HG03571 (cell line): ENCODE measurements around the gene JAZF1.
A peak's percentile ranks its signal among the peaks of the same experiment; 100 is the strongest.

Experiments
- ATAC-seq: cut with Tn5 transposase; IDR thresholded peaks from one replicate; pipeline ENCODE4 v1.9.1; 2021; ENCODE audit not compliant: unreplicated experiment

The JAZF1 gene

DNA sequence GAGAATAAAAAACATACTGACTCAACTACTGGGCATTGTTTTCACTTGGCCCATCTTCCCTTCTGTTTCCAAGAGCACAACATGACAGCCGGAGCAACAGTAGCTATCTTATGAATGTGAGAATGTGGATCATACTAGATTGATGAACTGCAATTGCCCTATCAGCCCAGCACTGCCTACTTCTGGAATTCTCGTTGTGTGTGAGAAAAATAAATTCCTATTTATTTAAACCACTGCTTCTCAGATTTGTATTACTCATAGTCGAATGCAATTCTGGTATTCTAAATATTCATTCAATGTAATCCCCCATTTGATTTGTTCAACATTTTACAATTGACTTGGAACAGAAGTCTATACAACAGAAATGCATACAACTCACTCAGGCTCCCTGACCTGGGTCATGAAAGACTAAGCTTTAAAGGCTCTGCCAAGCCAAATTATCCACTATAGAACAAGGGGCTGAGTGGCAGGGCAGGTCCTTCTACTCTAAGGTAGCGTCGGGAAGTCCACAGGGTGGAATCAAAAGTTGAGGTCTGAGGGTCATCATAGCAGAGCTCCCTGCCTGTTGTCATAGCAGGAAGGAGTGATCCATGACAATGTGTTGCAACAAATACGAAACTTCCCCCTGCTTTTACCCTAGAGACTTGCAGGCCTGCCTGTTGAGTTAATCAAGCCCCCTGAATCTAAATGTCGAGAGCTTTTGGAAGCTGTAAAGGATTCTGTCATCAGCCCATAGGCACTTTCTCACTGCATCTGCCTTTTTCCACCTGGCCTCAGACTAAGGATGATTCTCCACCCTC lies 12.4 kb upstream of the JAZF1 start:
- ATAC-seq = no peak

DNA sequence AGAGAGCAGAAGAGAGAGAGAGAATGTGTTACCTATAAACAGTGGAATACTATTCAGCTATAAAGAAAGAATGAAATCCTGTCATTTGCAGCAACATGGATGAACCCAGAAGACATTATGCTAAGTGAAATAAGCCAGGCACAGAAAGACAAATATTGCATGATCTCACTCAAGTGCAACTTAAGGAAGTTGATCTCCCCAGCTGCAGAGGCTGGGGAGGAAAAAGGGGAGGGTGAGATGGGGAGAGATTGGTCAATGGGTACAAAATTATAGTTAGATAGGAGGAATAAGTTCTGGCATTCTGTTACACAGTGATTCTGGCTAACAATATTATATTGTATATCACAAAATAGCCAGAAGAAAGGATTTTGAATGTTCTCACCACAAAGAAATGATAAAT lies 11.2 kb upstream of the JAZF1 start:
- ATAC-seq = no peak

DNA sequence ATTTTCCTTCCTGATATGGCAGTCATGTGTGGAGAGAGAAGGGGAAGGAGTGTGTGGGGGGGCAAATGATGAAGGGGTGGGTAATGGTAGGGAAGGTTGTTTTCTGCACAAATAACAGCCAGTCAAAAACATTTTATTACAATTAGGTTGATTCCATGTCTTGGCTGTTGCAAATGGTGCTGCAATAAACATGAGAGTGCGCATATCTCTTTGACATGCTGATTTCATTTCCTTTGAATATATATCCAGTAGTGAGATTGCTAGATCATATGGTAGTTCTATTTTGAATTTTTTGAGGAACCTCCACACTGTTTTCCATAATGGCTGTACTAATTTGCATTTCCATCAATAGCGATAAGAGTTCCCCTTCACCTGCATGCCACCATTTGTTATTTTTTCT lies 10.6 kb upstream of the JAZF1 start:
- ATAC-seq = no peak

DNA sequence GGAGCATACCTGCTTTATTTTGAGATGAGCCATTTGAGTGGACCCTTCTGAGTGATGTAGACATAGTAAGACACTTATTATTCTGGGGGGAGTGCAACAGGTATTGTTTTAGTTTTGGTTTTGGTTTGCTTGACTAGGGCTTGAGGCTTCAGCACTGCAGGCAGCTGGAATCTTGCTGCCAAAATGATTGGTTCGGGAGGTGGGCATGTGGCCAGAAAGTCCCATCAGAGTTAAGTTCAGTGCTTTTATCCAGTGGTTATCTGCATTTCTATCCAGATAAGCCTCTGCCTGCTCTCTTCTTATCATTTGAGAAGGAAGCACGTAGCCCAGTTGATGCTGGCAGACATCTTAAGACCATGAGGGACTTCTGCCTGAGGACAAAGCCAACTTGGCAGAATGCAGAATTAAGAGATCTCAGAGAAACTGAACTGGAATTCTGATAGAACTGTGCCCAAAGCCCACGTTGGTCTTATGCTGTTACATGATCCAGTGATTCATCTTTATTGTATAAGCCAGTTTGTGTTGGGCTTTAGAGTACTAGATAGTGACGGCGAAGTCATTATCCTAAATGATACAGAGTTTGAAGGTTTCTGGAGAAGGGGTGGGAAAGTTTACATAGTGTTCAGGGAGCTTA lies 9.6 kb upstream of the JAZF1 start:
- no peak for ATAC-seq

DNA sequence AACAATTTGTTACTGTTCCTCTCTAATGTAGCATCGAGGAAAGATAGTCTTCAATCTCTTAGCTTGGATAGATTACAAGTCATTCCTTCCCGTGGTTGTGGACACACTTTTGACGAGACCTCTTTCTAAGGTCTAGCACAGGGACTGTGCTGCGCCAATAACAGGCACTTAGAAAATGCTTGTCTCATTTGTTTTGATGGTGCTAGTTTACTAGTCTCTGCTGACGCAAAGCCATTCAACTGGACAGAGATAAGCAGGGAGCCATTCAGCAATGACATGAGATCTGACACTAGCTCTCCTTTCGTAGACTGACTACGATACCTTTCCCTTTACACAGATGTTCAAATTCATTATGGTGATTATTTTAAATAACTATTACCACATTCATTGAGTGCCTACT lies 6.4 kb upstream of the JAZF1 start:
- no peak for ATAC-seq

DNA sequence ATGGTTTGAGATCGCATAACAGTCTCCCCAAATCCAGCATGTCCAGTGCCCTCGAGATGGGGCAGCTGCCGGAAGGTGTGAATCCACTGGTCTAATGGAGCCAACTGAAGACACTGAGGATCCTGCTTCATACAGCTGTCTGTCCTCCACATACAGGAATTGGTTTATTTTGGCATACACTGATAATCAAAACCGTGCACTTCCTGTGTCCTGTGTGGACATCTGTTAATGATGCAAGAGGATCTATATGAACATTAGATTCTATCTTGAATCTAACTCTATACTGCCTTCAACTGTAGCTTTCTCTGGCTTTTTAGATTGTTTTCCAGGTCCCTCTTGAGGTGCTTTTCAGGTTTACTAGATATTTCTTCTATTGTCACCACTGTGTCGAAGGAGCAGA lies 3.0 kb upstream of the JAZF1 start:
- no peak for ATAC-seq

DNA sequence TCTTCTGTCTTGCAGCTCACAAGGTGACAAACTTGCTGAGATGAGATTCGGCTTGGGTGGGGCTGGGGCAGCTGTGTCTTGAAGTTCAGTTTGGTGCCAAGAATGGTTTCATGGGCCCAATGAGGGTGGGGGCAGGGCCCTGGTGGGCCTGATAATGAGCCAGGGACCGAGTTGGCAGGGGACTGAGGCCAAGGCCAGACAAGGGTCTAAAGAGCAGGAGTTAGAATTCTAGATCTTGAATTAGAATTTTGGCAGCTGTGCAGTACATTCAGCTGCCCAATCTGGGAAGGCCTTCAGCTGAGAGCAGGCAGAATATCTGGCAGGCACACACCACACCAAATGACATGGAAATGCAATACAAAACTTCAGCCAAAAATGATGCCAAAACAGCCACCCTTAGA lies 1.5 kb upstream of the JAZF1 start:
- no peak for ATAC-seq

DNA sequence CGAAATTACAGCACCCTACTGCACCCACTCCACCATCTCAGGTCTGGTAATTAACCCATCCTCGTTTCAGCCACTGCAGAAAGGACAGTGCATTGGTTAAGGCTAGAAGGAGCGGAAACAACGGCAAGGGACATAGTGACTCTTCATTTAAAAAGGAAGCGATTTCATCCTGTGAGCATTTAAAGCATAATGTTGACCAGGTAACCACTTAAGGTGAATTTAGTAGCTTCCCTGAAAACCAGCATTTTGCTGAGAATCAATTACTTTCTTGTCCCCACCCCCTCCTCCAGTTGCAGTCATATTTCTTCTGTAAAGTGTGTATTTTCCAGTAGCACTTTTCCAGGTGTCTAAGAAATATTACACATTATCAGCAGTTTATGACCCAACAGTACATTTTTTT lies 821 bp upstream of the JAZF1 start:
- no peak for ATAC-seq

DNA sequence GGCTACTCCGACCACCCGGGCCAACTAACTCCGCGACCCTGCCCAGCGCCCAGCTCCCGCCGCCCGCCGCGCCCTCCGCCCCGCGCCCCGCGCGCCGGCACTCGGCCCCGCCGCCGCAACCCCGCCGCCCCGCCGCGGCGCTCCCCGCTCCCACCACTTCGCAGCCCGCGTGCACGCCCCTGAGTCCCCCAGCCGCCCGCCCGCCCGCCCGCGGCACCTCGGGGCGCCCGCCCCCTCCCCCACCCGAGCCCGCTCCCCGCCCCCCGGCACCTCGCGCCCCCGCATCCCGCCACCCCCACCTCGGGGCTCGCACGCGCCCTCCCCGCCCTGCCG lies 598 bp downstream of the JAZF1 start:
- ATAC-seq = no peak

DNA sequence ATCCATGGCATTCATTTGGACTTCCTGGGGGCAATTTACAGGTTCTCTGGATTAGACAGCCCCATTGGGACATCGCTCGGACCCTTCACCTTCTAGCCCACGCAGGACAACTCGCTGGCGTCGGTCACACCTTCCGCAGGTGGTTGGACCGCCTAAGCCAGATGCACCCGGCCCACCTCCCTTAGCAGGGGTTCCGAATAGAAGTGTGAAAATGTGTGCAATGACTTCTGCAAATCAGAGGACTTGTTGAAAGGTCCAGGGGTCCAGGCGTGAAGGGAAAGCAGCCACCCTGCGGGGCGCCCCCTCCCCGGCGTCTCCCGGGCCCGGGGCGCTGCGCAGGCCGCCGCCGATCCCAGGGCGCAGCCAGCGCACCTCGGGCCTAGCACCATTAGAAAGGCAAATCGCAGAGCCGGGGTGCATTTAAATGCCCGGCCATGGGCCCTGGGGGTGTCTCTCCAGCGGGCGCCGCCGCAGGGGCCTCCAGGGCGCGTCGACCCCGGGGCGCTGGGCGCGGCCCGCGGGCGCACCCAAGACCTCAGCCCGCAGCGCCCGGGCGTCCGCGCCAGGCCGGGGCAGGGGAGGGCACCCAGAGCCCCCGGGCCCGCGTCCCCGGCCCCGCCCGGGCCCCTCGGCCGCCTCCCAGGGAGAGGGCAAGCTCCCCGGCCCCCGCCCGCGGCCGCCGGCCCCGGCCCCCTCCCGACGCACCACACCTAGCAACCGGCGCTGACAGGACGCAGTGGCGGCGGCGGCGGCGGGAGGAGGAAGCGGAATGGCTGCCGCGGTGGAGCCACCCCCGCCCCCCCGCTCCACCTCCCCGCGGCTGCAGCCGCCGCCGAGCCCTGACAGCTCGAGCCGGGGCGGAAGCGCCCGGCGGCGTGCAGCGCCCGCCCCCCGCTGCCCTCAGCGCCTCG lies 1.2 kb downstream of the JAZF1 start:
- ATAC-seq = peak; percentile 72

DNA sequence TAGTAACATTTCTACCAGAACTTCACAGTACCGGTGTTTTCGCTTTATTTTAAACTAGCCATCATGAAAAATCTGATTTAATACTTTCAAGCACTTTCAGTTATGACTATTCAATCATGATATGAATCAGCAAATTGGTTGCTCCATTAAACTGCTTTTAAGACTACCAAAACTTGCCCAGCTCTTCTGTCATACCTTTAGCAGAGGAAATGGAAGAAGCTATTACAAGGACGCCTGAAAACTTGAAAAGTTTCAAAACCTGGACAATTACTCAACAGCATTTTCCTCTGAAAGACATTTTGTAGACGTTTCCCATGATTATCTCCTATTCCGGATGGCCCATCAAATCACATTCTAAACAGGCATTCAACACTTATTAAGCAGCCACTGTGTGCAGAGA lies 2.0 kb downstream of the JAZF1 start:
- no peak for ATAC-seq

DNA sequence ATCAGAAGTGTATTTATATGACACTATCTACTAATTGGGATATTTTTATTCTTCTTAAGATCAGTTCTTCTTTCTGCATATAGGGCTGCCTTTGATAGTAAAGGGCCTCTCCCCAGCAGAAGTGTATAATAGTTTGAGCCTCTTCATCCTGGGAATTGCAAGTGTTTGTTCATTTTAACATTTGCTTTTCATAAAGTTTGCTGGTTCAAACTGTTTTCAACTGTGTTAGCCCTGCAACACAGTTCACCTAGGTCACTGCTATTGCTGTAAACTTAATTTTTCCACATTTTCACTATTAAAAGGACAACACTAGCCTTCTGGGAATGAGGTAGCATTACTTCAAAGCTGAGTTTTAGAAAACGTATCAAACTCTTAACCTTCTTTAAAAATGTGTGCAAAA lies 2.8 kb downstream of the JAZF1 start:
- no peak for ATAC-seq

DNA sequence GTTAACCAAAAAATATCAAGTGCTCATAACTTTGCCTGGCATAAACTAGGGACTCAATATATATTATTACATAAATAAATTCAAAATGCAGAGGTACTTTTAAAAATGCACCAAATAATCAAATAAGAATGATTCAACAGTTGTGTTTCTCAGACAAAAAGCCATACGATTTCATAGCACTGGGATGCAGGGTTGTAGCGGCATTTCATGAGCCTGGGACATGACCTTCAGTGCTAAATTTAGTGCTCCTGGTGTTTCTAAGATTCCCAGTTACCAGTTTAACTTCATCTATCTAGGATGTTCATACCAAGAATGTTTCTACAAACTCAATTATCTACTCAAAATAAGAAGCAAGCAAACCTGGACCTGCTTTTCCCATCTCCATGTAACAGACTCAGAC lies 4.0 kb downstream of the JAZF1 start:
- no peak for ATAC-seq

DNA sequence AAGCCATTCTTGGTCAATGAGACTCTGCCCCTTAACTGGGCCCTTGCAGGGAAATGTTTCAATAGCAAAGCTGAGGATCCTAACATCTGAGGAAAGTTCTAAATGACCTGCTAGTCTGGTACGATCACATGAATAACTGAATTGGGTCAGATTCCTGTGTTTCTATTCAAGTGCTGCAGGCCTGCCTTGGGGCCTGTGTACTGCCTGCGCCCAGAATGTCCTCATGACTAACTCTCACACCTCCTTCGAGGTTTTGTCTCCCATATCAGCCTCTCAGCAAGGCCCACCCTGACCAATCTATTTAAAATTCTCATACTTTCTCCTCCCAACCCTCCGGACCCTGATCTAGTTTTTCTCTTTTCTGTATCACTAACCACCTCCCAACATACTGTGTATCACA lies 4.4 kb downstream of the JAZF1 start:
- no peak for ATAC-seq

DNA sequence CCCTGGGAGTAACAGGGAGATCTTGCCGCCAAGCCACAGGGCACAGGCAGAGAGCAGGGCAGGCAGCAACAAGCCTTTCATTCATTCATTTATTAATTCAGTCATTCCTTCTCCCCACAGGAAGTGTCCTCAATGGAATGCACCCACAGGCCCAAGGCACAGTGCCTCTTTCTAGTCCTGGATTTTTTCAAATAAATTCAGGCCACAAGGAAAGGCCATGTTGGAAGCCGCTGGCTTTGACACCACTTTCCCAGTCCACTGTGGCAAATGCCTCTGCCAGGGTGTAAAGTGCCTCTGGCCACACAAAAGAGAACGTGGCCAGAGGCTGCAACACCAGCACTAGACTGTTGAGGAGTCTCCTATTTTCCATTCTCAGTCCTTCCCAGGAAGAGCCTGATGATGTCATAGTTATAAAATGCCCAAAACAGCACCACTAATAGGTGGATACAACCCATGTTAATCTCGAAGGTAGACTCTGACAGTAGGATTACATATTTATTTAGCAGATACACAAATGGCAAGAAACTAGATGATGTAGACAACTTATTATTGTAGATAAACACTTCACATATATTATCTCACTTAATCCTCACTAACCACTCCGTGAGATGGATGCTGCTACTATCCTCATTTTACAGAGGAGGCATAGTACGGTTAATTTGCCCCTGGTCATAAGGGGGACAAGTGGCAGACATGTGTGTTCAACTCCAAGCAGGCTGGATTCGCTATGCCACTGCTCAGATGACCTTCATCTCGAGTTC lies 5.5 kb downstream of the JAZF1 start:
- ATAC-seq = no peak

DNA sequence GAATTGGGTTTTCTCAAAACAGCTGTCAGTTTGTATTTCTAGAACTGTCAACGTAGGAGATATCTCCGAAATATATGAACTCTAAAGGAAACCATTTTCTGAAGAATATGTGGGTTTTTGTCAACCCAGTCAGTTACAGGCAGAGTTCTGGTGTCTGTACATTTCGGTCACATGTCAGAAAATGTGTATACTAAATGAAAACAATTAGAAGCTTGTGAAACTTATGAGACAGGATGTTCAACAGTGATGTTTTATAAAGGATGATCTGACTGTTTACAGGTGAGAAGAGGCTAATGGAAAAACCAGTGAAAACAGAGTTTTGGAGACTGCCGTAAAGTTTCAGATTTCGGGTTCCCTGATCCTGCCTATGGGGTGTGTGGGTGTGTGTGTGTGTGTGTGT lies 6.2 kb downstream of the JAZF1 start:
- no peak for ATAC-seq

DNA sequence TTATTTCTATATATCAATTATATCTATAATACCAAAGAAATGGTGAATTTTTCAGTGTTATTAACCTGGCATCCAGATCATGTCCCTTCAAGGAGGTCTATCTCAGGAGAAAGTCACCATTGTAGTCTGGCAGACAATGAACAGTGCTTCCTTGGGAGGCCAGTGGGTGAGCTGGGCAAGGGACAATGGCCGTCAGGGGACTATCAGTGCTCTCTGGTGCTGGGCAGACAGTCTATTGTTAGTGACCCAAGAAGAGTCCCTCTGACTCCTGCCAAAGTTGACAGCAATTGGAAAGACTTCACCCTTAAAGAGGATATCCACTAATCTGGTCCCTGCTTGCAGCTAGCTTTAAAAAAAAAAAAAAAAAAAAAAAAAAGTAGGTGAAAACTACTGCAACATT lies 7.1 kb downstream of the JAZF1 start:
- ATAC-seq = no peak

DNA sequence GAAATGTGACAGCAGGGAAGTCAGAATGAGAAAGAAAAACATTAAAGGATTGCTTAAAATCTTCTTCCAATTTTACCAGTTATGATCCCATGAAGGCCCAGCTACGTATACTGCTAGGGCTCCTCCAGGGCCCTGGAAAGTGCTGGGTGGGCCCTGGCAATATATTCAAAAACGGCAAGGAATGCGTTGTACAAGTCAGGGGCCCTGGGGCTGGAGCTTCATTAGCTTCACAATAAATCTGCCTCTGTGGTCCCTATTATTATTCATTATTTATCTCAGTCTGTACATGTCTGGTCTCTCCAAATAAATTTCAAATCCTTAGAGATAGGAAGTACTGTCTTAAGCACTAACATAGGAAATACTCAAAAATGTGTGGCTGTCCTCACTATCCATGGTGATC lies 7.6 kb downstream of the JAZF1 start:
- ATAC-seq = no peak

DNA sequence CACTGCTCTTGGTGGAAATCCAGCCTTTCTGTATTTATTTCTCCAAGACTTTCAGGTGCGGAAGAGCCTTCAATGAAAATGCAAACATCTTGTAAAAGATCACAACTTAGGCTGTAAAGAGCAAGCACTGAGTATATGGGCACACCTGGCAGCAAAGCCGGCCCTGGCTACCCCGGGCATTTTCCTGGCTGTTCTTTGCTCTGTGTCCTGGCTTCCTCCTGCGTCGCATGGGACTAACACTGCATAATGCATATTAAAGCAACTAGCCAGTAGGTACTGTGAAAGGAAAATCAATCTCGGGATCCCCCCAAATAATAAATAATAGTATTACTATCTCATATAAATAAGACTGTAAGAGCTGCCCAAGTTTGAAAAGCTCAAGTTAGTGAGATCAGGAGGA lies 9.9 kb downstream of the JAZF1 start:
- ATAC-seq = no peak

DNA sequence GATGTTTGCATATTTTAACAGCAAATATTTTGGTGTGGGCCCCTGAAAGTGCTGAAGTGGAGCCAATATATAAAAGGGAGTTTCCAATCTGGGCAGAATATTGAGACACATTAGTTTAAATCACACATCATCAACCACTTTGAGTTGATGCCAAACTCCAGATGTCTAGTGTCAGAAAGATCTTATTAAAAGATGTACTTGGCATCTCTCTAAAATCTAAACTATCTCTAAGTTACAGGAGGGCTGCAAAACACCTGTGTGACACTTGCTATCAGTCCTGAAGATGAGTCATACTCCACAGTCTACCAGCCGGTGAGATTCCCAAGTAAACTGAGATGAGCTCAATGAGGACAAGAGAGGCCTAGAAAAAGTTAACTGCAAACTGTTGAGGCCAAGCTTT lies 11.4 kb downstream of the JAZF1 start:
- ATAC-seq = no peak

DNA sequence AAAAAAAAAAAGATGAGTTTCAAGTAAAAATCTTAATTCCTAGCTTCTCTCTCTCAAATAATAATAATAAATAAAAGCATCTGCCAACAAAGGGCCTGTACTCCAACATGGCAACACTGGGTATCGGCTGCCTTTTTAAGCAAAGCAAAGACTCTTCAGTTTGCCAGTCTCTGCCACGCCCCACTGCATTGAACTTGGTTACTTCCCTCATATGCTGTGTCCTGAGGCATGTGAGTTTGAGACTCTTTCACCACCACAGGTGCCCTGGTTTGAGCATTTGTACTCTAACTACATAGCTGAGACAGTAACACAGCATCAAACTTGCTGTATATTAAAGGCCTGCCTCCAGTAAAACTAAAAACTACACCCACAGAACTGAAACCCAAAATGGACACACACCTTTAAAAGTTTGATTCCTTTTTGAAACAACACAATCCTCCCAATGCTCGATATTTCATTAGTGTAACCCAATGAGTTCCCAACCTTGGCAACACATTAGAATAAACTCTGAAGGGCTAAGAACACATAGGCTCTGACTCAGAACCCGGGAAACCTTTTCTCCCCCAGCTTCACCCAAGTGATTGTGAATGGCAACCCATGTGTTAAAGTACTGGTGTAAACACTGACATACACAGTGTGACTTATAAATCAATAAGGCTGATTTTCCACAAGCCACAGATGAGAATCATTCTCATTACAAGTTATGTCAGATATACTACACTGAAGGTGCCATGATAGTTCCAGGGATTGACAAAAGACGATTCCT lies 12.0 kb downstream of the JAZF1 start:
- no peak for ATAC-seq
